Endothelial cell of umbilical vein (primary cell): ENCODE results near the gene SOX12. TPM values are rescaled to one million over a fixed set of nuclear protein-coding genes. Genes with fewer than 3 reads are reported as not detected.

Source experiments
- BruUV-seq: library from RNA; stranded (reverse); fragments of 400-500 nt; replicated peaks from 2 replicates; lab custom pipeline; 2021; lab: Mats Ljungman, UMichigan
- CTCF ChIA-PET: fragments of 300-600, 350-600 bp; sonication (Branson Sonifier 250); formaldehyde crosslinking; loops from one replicate; lab custom pipeline; 2021; ENCODE audit warnings: antibody characterized with exemption, inconsistent platforms; lab: Charles Lee
- POLR2A ChIA-PET: fragments of 300-600, 350-600 bp; sonication (Branson Sonifier 250); formaldehyde crosslinking; loops from one replicate; lab custom pipeline; 2021; ENCODE audit warnings: antibody characterized with exemption, inconsistent platforms; lab: Charles Lee
- DNase-seq: peaks from one replicate; pipeline ENCODE4 v3.0.0-alpha.2; 2011; ENCODE audit warnings: low read depth, low spot score
- FAIRE-seq: peaks from 2 replicates; lab custom pipeline; 2011; peaks lifted over from hg19 to GRCh38; lab: Jason Lieb, UNC
- H2AFZ ChIP-seq: 2 replicates; pipeline ENCODE4 v1.6.0; 2012; ENCODE audit warnings: low read depth, low read length, control low read depth, inconsistent platforms
- H3K27ac ChIP-seq: 2 replicates; pipeline ENCODE4 v1.5.1; 2011; ENCODE audit warnings: low read depth, mild to moderate bottlenecking, control low read depth, low read length, moderate library complexity; ENCODE audit not compliant: insufficient read depth
- H3K27me3 ChIP-seq, 2 experiments: 2 replicates each; pipeline versions ENCODE4 v1.6.0 to v1.6.1; 2011; ENCODE audit warnings: low read length in 2 of 2, mixed read lengths in 1 of 2; ENCODE audit not compliant: control insufficient read depth in 2 of 2, insufficient read depth in 2 of 2
- H3K36me3 ChIP-seq, 2 experiments: 2 replicates in 1 of 2; 3 replicates in 1 of 2; pipeline ENCODE4 v1.5.1; 2011; ENCODE audit warnings: low read length in 2 of 2, mild to moderate bottlenecking in 1 of 2, moderate library complexity in 1 of 2; ENCODE audit not compliant: control insufficient read depth in 2 of 2, insufficient read depth in 2 of 2; ENCODE audit errors: extremely low read depth in 1 of 2
- H3K4me1 ChIP-seq: 3 replicates; pipeline ENCODE4 v1.5.1; 2011; ENCODE audit warnings: mild to moderate bottlenecking, low read length; ENCODE audit not compliant: control insufficient read depth, insufficient read depth; ENCODE audit errors: extremely low read depth
- H3K4me2 ChIP-seq: 2 replicates; pipeline ENCODE4 v1.6.1; 2011; ENCODE audit warnings: low read length, control low read depth, mixed read lengths; ENCODE audit not compliant: insufficient read depth
- H3K4me3 ChIP-seq, 3 experiments: fragments of 200-600 bp in 1 of 3; sonication (generic), shearing (Covaris generic) in 1 of 3; replicated peaks in 1 of 3; 2 replicates each; pipeline ENCODE4 v1.5.1; 2011 to 2016; ENCODE audit warnings: control low read depth in 3 of 3, low read length in 3 of 3, mild to moderate bottlenecking in 2 of 3, inconsistent platforms in 1 of 3, low read depth in 1 of 3, moderate library complexity in 1 of 3; ENCODE audit not compliant: insufficient read depth in 1 of 3
- H3K79me2 ChIP-seq: 2 replicates; pipeline ENCODE4 v1.6.0; 2012; ENCODE audit warnings: low read length, inconsistent platforms; ENCODE audit not compliant: control insufficient read depth, insufficient read depth
- H3K9ac ChIP-seq: replicated peaks from 2 replicates; pipeline ENCODE3; 2011; ENCODE audit warnings: low read length, control low read depth; ENCODE audit not compliant: insufficient read depth; ENCODE audit errors: extremely low read depth
- H3K9me1 ChIP-seq: replicated peaks from 3 replicates; pipeline ENCODE4 v1.6.0; 2011; ENCODE audit warnings: mild to moderate bottlenecking, low read length; ENCODE audit not compliant: control insufficient read depth, insufficient read depth; ENCODE audit errors: extremely low read depth
- H3K9me3 ChIP-seq: replicated peaks from 2 replicates; pipeline ENCODE4 v1.5.1; 2012; ENCODE audit warnings: low read length, inconsistent platforms; ENCODE audit not compliant: control insufficient read depth, insufficient read depth
- H4K20me1 ChIP-seq: replicated peaks from 2 replicates; pipeline ENCODE3; 2011; ENCODE audit warnings: mild to moderate bottlenecking, low read length; ENCODE audit not compliant: control insufficient read depth, insufficient read depth; ENCODE audit errors: extremely low read depth
- FOS ChIP-seq: IDR thresholded peaks from 2 replicates; pipeline ENCODE4 v1.6.1; 2011; ENCODE audit warnings: mild to moderate bottlenecking, low read length, moderate library complexity, borderline replicate concordance; ENCODE audit not compliant: insufficient read depth
- GATA2 ChIP-seq: IDR thresholded peaks from 2 replicates; pipeline ENCODE4 v1.7.0; 2011; ENCODE audit warnings: low read depth, mild to moderate bottlenecking, moderate library complexity, mixed read lengths, low read length; ENCODE audit not compliant: insufficient read length, insufficient read depth
- MAX ChIP-seq: IDR thresholded peaks from 2 replicates; pipeline ENCODE4 v1.6.1; 2011; ENCODE audit not compliant: insufficient read depth, insufficient read length
- MYC ChIP-seq: IDR thresholded peaks from one replicate; pipeline ENCODE4 v1.6.1; 2011; ENCODE audit warnings: mild to moderate bottlenecking, low read depth, low read length
- POLR2A ChIP-seq: IDR thresholded peaks from 2 replicates; pipeline ENCODE4 v1.6.1; 2012; ENCODE audit warnings: low read depth, mild to moderate bottlenecking, control low read depth, low read length
- POLR2AphosphoS5 ChIP-seq: IDR thresholded peaks from 2 replicates; pipeline ENCODE4 v1.6.1; 2012; ENCODE audit warnings: low read depth, mild to moderate bottlenecking, control low read depth, low read length, moderate library complexity; ENCODE audit not compliant: insufficient read depth
- dilution Hi-C: fragments of 300-500 bp; cut with MboI; formaldehyde crosslinking; loops from one replicate; pipeline ENCODE4 v1.15.0; 2019; ENCODE audit warnings: low sequenced_read_pairs; ENCODE audit not compliant: extremely low pct_ligation_motif_present
- intact Hi-C: fragments of 100-400 bp; cut with micrococcal nuclease; formaldehyde crosslinking; loops from one replicate; pipeline ENCODE4 v1.10.0; 2022
- polyA plus RNA-seq, 4 experiments: library from polyadenylated mRNA; depleted of rRNA in 3 of 4; stranded (reverse) in 3 of 4; unstranded in 1 of 4; fragments of >200 nt; gene quantifications; 2 replicates each; pipeline versions ENCODE4 v1.2.1 to v1.2.3, GENCODE V29; 2011 to 2012; ENCODE audit warnings: missing spikeins in 1 of 4
- total RNA-seq: library from RNA; stranded (reverse); gene quantifications from 2 replicates; pipeline ENCODE4 v1.2.3, GENCODE V29; 2021

SOX12 gene
- total and polyA plus RNA-seq, 2 donors (not counting 3 experiments of a cell fraction or from before 2014, with no cell fraction given) = 6.2 to 37.7 TPM

DNA sequence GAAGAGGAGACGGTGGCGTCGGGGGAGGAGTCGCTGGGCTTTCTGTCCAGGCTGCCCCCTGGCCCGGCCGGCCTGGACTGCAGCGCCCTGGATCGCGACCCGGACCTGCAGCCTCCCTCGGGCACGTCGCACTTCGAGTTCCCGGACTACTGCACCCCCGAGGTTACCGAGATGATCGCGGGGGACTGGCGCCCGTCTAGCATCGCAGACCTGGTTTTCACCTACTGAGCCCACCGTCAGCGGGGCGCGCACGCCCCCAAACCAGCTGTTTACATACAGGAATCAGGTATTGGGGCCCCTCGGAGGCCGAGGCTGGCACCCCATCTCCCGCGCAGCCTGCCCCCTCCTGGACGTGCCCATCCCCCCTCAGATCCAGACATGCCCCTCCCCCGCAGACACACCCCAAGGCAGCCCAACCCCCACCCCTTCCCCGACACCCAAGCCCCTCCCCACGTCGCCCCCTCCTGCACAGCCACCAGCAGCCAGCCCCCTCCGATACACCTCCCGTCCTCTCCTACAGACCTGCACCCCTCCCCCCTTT lies 1.4 kb downstream of the SOX12 start:
- Histone ChIP-seq H3K79me2 (peaks cover 15% of the 10 kb centered on the region), H3K9me3 (no peaks in the 10 kb centered on the region), H3K27ac (peak overlapping the region; percentile 18), H3K9me1 (no peaks in the 10 kb centered on the region), H3K36me3 (no peaks in the 10 kb centered on the region), H2AFZ (peak overlapping the region; percentile 1), H3K27me3 (no peaks in the 10 kb centered on the region), H4K20me1 (no peaks in the 10 kb centered on the region), H3K4me1 (peaks cover 25% of the 10 kb centered on the region), H3K4me2 (peak overlapping the region; percentile 24), H3K9ac (peak overlapping the region; percentile 63), H3K4me3 (peak overlapping the region; percentile 42 to 69 (median 54))
- intact Hi-C loops (loop anchor here (1.0 kb wide), 2 partner anchors 21 to 36 kb away; partner anchors contain the start of genes C20orf96 and NRSN2), dilution Hi-C loops (no loop called here)
- peak; percentile 44 for TF ChIP-seq POLR2A
- no peak for TF ChIP-seq POLR2AphosphoS5
- no peak for FAIRE-seq
- POLR2A ChIA-PET = interaction anchor here (1.0 to 2.1 kb wide), 2 partner anchors 17 to 28 kb away, joined by 4 to 9 read pairs; no protein-coding TSS in a partner anchor
- CTCF ChIA-PET = interaction anchor here (1.2 to 4.2 kb wide), 4 partner anchors 15 to 60 kb away, joined by 3 to 39 read pairs (median 12); partner anchors contain the start of gene ZCCHC3
- DNase-seq = peak; percentile 41
- no TSS peak for BruUV-seq

DNA sequence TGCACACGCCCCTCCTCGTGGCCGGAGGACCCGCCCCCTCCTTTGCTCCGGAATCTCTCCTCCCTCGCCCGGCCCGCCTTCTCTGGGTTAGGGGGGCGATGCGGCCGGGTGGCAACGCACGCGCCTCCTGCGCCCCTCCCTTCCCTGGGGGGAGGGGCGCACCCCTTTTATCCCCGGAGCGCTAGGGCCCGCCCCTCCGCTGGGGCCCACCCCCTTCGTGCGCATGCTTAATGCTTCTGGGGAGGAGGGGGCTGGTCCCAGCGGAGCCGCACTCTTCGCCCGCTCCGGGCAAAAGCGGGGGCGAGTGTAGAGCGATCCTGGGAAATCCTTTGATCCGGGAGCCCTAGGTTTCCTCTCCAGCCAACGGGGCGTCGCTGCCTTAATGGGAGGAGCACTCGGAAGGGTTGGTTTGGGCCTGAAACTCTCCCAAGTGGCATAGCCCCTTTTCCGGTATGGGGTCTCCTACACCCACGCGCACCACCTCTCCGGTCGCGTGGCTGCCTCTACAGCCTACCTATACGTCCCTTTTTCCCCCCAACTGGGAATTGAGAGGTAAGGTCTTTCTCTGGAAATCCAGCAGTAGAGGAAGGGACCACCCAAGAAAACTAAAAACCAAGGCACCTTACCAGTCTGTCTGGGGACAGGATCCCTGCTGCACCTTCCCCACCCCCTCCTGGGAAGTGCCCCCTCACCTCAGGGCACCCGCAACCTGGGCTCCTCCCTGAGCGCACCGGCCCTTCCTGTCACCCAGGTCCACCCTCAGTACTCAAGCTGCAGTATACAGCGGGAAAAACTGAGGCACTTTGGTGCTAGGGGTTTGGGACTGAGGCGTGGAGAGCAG lies 2.1 kb downstream of the SOX12 start:
- dilution Hi-C loops = no loop called here
- intact Hi-C loops = loop anchor here (1.0 kb wide), 2 partner anchors 20 to 37 kb away; partner anchors contain the start of genes C20orf96 and NRSN2
- CTCF ChIA-PET = interaction anchor here (0.6 to 4.6 kb wide), 3 partner anchors 9 to 28 kb away, joined by 3 to 42 read pairs (median 42); partner anchors contain the start of genes NRSN2 and ZCCHC3
- Histone ChIP-seq H3K4me2 (peak overlapping the region; percentile 84), H3K27ac (no peak overlapping the region), H4K20me1 (no peaks in the 10 kb centered on the region), H3K9me1 (no peaks in the 10 kb centered on the region), H3K79me2 (peaks cover 15% of the 10 kb centered on the region), H3K36me3 (no peaks in the 10 kb centered on the region), H3K4me3 (peak overlapping the region; percentile 54 to 73 (median 69)), H3K9ac (peak overlapping the region; percentile 64), H3K9me3 (no peaks in the 10 kb centered on the region), H2AFZ (no peak overlapping the region), H3K4me1 (peaks cover 25% of the 10 kb centered on the region), H3K27me3 (no peaks in the 10 kb centered on the region)
- DNase-seq = peak; percentile 92
- TF ChIP-seq FOS = no peak
- TF ChIP-seq MAX = peak; percentile 37
- peak; percentile 62 for TF ChIP-seq POLR2AphosphoS5
- TF ChIP-seq POLR2A = peak; percentile 39
- TF ChIP-seq GATA2 = no peak
- peak; percentile 44 for TF ChIP-seq MYC
- TSS peak; percentile 43 for BruUV-seq
- POLR2A ChIA-PET = interaction anchor here (1.0 kb wide), 1 partner anchor 29 kb away, joined by 4 read pairs; no protein-coding TSS in a partner anchor
- peak; percentile 81 for FAIRE-seq
